Measurements from ENCODE around the gene DUOXA2. TPM values are rescaled to one million over a fixed set of nuclear protein-coding genes. Genes with fewer than 3 reads are reported as not detected.

The DUOXA2 gene
- total and polyA plus RNA-seq, 12 donors = not detected

GRCh38 chr15:45166834-45167630 is 52.9 kb downstream of the DUOXA2 start:
- DNase-seq (peak; percentile 86 to 89), ATAC-seq (peak; percentile 81 to 90 (median 86))
- intact Hi-C loops (cut with DNase I) = loop anchor here in 9 of 10 donors (1.0 to 10.0 kb wide), 11 partner anchors 31 to 470 kb away; partner anchors contain the start of gene SQOR (in 1 of the 9)
- H3K4me3 ChIP-seq = peak overlapping the region; percentile 42 to 92 (median 78)
- H3K36me3 ChIP-seq = peaks cover 0 to 8% (median 0%) of the 10 kb centered on the region in 9 donors
- H3K27ac ChIP-seq = peak overlapping the region; percentile 97 to 100 (median 99)
- no peaks in the 10 kb centered on the region for H3K27me3 ChIP-seq
- no peaks in the 10 kb centered on the region for H3K9me3 ChIP-seq
- WGBS, 2 donors = 0 to 1% methylated on average over 72 to 79 of the region's 79 CpGs
- peaks cover 0 to 42% (median 19%) of the 10 kb centered on the region in 9 donors for H3K4me1 ChIP-seq
- peak in 8 of 9 donors; percentile 53 to 72 (median 64) for TF ChIP-seq CTCF (IDR thresholded peaks at IDR 0.05)

- H3K4me1 ChIP-seq = peaks cover 0 to 40% (median 16%) of the 10 kb centered on the region in 9 donors
- H3K4me3 ChIP-seq = peak overlapping the region in 9 of 10 donors; percentile 42 to 92 (median 78)
- WGBS, 2 donors = 65 to 73% methylated on average over 9 of the region's 9 CpGs
- ATAC-seq = peak in 3 of 8 donors; percentile 6 to 16 (median 10)
- peaks cover 0 to 8% (median 0%) of the 10 kb centered on the region in 9 donors for H3K36me3 ChIP-seq
- no peaks in the 10 kb centered on the region for H3K9me3 ChIP-seq
- intact Hi-C loops (cut with DNase I) = loop anchor here in 9 of 10 donors (1.0 to 10.0 kb wide), 10 partner anchors 31 to 470 kb away; partner anchors contain the start of gene SQOR (in 1 of the 9)
- no peaks in the 10 kb centered on the region for H3K27me3 ChIP-seq
- TF ChIP-seq CTCF (IDR thresholded peaks at IDR 0.05) = peak in 2 of 9 donors; percentile 3 to 11
- peak overlapping the region; percentile 97 to 100 (median 99) for H3K27ac ChIP-seq
- DNase-seq = no peak
Measured at GRCh38 chr15:45167631-45168205, 53.6 kb downstream of the DUOXA2 start.

Other genes starting within 250 kb of the DUOXA2 start
- gene TERB2, start 157.6 kb upstream of the DUOXA2 start, total RNA-seq = not detected
- not detected for gene TERB2, start 157.6 kb upstream of the DUOXA2 start, polyA plus RNA-seq
- gene SORD, start 91.1 kb upstream of the DUOXA2 start, total RNA-seq = 10 to 100 TPM in 8 of 10 donors, 1 to 10 TPM in 2; 8.3 to 15.2 (median 11.8) TPM
- 1 to 10 TPM; 2.2 to 3.2 TPM for gene SORD, start 91.1 kb upstream of the DUOXA2 start, polyA plus RNA-seq
- gene DUOX2, start 154 bp upstream of the DUOXA2 start, total RNA-seq = under 1 TPM in 9 of 10 donors, not detected in 1; 0.05 to 0.49 (median 0.15) TPM
- under 1 TPM; 0.03 to 0.73 TPM for gene DUOX2, start 154 bp upstream of the DUOXA2 start, polyA plus RNA-seq
- 1 to 10 TPM in 1 of 10 donors, under 1 TPM in 8, not detected in 1; 0.11 to 1.3 (median 0.47) TPM for gene DUOXA1, start 15.6 kb downstream of the DUOXA2 start, total RNA-seq
- gene DUOXA1, start 15.6 kb downstream of the DUOXA2 start, polyA plus RNA-seq = 1 to 10 TPM in 1 of 2 donors, under 1 TPM in 1; 0.16 to 1.3 TPM
- gene DUOX1, start 15.7 kb downstream of the DUOXA2 start, total RNA-seq = under 1 TPM in 9 of 10 donors, not detected in 1; 0.17 to 0.99 (median 0.61) TPM
- gene DUOX1, start 15.7 kb downstream of the DUOXA2 start, polyA plus RNA-seq = under 1 TPM; 0.14 to 0.80 TPM
- gene SHF, start 73.6 kb downstream of the DUOXA2 start, total RNA-seq = 1 to 10 TPM; 3.6 to 8.4 (median 5.6) TPM
- 1 to 10 TPM; 2.4 to 5.8 TPM for gene SHF, start 73.6 kb downstream of the DUOXA2 start, polyA plus RNA-seq
- gene SLC28A2, start 137.9 kb downstream of the DUOXA2 start, total RNA-seq = not detected
- not detected for gene SLC28A2, start 137.9 kb downstream of the DUOXA2 start, polyA plus RNA-seq

Data from heart right ventricle (tissue), 16 donors.